A549 treated with dexamethasone at 1 μM for 4 hours (cell line): ENCODE measurements around the gene SEC11C. TPM values are rescaled to one million over a fixed set of nuclear protein-coding genes. Genes with fewer than 3 reads are reported as not detected.

ENCODE experiments used
- total RNA-seq: library from RNA; stranded (reverse); fragments of 200-300 nt; extraction: Qiagen RNA extraction; gene quantifications from 5 replicates; pipeline ENCODE4 v1.2.3, GENCODE V29; 2022

SEC11C gene
- total RNA-seq, result 57.1 to 71.0 TPM (median 60.4 TPM) in 5 replicates

GRCh38 chr18:59139615-59140301 lies at the start of gene SEC11C:
TSS of gene SEC11C (plus strand) at chr18:59139884. CDS start at chr18:59139949, 65 bp downstream.

Other genes starting within 250 kb of the SEC11C start
- gene GRP, start 80.3 kb downstream of the SEC11C start, total RNA-seq, result not detected in 5 replicates
- gene RAX, start 133.6 kb downstream of the SEC11C start, total RNA-seq, result not detected in 5 replicates
- not detected in 5 replicates for gene CPLX4, start 178.8 kb downstream of the SEC11C start, total RNA-seq
- 28.2 to 39.8 TPM (median 35.2 TPM) in 5 replicates for gene LMAN1, start 219.4 kb downstream of the SEC11C start, total RNA-seq